MV-4-11 (cell line): ENCODE results near the gene WDR19.
"Not testable (repeated sequence)": the region's sequence is repeated elsewhere in the genome, so short reads cannot be mapped to it uniquely, and the experiment has no call there.

Source experiments
- DNase-seq: peaks from one replicate; lab custom pipeline; 2025; lab: John Stamatoyannopoulos, UW

Gene WDR19

DNA sequence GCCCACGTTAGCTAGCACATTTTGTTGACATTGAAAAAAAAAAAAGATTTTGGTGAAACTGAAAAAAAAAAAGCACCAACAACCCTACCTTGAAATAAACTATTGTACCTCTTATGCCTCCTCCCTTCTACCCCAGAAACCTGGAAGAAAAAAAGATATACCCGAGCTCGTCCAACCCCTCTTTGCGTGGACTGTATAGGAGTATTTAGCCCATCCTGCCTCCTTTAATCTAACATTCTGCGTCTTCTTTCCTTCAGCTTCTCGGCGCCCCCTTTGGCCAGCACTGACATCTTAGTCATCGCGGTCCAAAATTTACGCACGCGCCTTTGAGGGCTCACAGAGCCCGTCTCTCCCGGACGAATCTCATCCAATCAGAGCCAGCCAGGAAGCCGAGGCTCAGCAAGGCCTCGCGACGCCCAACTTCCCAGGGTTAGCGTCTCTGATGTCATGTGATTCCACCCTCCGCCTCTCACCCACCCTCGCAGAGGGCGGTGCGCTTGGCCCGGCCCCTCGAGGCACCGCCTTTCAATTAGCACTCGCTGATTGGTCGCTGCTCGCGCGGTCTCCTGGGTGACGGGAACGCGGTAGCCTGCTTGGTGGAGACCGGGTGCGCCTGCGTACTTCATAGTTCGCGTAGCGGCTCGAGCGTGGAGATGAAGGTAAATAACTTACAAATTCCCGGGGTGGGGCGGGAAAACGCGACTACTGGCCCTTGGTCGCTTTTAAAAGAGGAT lies at the start of gene WDR19:
TSS of gene WDR19 (plus strand) at position 625 of the 734 bp plus-strand sequence. CDS start at position 654, 29 bp downstream.
- DNase-seq, result peak; percentile 100

DNA sequence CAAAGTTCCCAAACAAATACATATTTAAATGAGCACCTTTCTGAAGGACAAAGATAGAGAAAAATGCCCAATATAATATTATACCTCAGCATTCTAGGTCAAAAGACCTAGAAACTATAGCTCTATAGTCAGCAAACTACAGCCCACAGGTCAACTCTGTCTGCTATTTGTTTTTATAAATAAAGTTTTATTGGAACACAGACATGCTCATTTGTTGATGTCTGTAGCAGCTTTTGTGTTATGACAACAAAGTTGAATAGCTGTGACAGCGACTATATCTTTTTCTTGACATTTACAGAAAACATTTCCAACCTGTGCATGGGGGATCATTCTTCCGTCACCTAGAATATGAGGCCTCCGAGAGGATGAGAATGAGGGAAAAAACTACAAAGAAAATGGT lies 48.7 kb upstream of the WDR19 start:
- no peak for DNase-seq

DNA sequence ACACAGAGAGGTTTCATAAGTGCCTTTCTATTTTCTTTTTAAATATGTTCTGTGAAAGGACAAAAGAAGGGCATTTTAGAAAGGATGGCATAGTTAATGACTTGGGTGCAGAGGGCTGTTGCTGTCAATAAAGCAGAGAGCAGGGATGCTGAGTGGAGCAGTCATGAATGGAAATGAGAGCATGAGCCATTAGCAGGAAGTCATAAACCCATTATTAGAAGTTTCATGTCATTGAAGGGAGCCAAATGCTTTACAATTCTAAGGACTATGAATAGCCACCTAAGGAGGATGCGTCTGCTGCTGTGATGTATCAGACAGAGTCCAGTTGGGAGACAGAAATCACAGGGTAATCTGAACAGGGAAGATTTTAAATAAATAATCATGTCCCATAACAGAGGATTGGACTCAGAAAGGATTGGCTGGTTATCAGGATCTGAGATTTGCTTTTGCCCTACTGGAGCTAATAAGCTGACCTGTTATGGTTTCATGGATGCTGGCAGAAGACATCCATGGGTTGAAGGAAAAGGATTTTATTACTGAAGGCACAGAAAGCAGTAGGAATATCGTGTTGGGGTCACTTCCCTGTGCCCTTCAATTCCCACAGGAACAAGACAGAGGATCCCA lies 47.5 kb upstream of the WDR19 start:
- no peak for DNase-seq

DNA sequence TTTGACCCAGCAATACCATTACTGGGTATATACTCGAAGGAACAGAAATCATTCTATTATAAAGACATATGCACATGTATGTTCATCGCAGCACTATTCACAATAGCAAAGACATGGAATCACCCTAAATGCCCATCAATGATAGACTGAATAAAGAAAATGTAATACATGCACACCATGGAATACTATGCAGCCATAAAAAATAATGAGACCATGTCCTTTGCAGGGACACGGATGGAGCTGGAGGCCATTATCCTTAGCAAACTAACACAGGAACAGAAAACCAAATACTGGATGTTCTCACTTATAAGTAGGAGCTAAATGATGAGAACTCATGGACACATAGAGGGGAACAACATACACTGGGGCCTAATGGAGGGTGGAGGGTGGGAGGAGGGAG lies 44.1 kb upstream of the WDR19 start:
- DNase-seq, result not testable (repeated sequence)

DNA sequence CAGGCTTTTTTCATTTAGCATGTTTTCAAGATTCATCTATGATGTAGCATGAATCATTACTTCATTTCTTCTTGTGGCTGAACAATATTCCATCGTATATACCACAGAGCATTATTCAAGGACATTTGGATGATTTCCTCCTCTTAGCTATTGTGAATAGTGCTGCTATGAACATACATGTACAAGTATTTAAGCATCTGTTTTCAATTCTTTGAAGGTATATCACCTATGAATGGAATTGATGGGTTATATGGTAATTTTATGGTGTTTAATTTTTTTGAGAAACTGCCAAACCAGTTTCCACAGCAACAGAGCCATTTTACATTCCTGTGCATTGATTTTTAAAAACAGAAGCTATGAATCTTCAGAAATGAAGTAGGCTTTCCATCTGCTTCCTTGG lies 36.1 kb upstream of the WDR19 start:
- DNase-seq, result no peak

DNA sequence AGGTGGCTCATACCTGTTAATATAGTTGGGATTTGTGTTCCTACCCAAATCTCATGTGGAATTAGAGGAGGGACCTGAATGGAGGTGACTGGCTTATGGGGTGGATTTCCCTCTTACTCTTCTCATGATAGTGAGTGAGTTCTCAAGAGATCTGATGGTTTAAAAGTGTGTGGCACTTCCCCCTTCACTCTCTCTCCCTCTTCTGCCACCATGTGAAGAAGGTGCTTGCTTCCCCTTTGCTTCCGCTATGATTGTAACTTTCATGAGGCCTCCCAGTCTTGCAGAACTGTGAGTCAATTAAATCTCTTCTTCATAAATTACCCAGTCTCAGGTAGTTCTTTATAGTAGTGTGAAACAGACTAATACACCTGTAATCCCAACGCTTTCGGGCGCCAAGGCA lies 28.3 kb upstream of the WDR19 start:
- peak; percentile 6 for DNase-seq

DNA sequence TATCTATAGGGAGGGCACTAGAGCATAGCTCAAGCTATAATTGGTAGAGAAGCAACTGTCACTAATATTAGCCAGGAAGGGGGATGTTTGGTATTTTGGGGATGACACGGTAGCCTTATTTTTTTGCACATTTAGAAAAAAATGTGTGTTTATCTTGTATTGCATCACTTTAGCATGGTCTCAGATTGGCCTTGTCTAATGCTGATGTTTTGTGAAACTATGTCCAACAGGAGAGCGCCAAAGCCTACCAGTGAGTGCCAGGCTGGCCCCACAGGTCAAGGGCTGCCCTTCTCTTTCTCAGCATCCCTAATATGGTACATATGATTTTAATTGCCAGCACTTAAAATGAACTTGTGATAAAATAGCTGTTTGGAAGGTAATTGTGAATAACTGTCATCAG lies 24.8 kb upstream of the WDR19 start:
- no peak for DNase-seq

DNA sequence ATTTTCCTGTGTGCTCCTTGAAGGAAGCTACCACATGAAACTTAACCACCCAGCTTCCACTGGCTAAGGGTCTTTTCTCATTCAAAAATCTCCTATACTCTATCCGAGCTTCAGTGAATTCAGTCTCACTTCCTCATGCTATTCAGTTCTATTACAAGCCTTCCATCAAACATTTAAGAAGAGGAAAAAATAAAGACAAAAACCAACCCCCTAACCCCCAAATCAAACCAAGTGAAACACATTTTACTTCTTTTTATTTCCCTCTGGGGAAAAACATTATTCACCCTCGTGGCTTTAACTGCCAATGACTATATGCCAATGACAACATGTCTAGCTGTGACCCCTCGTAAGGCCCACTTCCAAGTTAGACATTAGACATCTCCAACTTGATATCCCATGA lies 16.2 kb upstream of the WDR19 start:
- DNase-seq, result peak; percentile 46

DNA sequence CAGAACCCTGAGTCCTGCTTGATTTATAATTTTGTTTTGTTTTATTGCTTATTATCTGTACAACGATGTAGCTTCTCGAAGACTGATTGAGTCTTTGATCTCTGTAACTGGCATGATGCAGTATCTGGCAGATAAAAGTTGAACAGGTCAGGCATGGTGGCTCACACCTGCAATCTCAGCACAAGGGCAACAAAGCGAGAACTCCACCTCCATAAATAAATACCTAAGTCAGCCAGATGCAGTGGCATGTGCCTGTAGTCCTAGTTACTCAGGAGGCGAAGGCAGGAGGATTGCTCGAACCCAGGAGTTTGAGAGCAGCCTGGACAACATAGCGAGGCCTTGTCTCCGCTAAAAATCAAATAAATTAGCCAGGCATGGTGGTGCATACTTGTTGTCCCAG lies 15.7 kb upstream of the WDR19 start:
- DNase-seq, result no peak

DNA sequence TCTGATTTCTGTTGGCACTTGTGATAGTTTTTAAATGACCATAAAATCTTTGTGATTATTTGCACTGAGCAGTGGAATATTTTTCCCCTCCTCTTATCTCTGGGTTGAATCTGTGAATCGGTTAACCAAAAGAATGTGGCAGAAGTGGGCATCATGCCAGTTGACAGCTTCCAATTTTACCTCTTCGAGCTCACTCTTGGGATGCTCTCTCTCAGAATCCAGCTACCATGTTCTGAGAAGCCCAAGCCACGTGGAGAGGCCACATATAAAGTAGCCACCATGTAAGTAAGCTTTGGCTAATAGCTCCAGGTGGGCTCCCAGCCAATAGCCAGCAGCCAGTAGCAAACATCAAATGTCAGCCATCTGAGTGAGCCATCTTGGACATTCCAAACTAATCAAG lies 12.9 kb upstream of the WDR19 start:
- no peak for DNase-seq

DNA sequence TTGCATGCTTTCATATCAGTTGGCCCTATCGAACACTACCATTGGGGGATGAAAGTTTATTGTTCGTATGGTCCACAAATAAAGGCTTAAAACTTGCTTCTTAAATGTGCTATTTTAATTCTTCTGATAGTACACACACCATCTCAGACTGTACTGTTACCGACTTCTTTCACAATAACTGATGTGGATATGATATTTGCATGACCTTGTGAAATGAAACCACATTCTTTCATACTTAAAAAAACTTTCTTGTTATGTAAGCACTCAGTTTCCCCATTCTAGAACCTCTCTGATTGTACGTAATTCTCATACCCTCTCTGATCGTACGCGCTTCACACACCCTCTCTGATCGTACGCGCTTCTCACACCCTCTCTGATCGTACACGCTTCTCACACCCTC lies 12.0 kb upstream of the WDR19 start:
- peak; percentile 31 for DNase-seq

DNA sequence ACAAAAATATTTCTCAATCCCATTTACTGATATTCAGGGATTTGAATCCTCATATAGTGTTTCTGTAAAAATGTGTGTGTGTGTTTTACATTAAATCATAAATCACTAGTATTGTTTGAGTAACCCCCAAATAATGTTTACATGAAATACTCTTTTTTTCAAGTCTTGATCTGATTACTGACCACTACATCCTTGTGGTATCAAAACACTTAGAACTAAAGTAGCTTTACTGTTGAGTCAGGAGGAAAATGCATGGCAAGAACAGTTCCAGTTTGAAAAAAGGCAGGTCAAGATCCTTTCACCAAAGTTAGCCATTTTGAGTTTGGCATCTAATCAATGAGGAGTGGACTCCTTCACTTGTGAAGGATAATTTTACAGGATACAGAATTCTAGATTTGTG lies 3.6 kb upstream of the WDR19 start:
- no peak for DNase-seq

DNA sequence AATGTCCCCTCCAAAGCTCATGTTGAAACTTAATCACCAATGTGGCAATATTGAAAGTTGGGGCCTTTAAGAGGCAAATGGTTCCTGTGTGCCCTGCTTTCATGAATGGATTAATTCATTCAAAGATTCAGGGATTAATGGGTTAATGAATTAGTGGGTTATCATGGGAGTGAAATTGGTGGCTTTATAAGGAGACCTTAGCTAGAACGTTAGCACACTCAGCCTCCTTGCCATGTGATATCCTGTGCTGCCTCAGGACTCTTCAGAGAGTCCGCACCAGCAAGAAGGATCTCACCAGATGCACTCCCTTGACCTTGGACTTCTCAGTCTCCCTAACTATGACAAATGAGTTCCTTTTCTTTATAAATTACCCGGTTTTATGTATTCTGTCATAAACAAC lies 2.6 kb upstream of the WDR19 start:
- no peak for DNase-seq

DNA sequence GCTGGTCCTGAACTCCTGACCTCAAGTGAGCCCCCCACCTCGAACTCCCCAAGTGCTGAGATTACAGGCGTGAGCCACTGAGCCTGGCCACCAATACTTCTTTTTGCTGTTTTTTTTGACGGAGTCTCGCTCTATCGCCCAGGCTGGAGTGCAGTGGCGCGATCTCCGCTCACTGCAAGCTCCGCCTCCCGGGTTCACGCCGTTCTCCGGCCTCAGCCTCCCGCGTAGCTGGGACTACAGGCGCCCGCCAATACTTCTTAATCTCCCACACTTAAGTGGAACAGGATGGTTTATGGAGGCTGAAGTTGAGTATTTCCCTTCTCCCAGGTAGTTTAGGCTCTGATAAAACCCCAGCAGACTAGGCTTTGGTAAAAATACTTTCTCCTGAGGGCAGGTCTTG lies 1.7 kb upstream of the WDR19 start:
- DNase-seq, result not testable (repeated sequence)

DNA sequence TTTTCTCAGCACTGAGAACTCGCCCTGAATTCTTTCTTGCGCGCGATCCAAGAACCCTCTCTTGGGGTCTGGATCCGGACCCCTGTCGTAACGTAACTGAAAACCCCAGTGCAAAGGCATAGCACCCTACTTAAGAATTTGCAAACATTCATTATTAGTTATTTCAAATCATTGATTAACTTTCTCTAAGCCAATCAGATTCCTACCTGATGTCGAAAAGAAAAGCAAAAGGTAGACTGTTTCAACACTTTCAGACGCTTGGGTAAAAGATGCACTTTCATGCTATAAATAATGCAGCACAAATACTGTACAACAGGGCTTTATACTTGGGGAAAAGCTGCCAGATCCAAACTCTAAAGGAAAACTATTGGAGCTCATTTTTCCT lies 817 bp upstream of the WDR19 start:
- no peak for DNase-seq

DNA sequence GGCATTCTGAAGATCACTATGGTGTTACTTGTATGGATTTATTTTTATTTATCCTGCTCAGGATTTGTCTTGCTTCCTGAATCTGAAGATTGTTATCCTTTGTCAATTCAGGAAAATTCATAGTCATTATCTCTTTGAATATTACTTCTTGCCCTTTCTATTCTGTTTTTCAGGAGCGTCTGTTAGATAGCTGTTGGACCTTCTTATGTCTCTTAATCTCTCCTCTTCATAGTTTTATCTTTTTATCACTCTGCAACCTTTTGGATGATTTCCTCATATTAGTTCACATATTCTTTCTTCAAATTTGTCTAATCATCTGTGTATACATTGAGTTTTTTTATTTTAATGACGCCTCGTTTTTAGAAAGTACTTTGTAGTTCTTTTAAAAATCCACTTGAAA lies 19.6 kb downstream of the WDR19 start:
- no peak for DNase-seq

DNA sequence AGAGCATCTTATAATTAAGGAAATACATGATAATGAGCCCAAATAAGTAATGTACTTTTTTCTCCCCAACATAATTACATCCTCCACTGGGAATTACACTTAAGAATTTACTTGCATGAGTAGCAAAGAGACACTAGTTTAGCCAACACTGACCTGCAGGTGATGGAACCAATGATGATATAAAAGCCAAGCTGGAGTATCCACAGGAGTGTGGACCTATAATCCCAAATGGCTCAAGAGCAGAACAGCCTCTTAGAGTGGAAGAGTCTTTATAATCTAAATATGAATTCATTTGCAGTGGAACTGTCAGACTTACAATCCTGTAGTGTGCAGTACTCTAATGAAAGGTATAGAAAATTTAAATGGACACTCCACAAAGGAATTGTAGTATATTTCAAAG lies 22.2 kb downstream of the WDR19 start:
- DNase-seq, result no peak

DNA sequence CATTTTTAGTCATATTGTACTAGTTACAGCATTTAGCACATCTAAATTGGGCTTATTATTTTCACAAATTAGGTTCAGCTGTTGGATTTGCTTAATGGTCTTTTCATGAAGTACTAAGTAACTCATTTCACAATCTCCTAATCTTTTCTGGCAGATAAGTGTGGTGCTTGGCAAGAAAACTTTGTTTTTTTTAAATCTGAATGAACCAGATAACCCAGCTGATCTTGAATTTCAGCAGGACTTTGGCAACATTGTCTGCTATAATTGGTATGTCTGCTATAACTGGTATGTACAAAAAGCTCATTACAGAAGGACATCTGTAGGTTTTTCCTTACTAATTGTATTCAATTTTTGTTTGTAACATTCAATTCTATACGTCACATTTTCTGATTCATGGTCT lies 22.7 kb downstream of the WDR19 start:
- DNase-seq, result no peak

DNA sequence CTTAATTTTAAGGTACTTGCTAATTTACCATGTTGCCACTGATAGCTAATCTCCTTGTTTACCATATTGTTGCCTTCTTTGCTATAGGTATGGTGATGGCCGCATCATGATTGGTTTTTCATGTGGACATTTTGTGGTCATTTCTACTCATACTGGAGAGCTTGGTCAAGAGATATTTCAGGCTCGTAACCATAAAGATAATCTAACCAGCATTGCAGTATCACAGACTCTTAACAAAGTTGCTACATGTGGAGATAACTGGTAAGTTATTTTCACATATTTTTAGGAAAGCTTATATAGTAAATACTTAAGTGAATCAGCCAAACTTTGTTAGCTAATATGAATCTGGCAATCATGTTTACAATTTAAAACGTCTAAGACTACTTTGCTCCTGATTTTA lies 23.1 kb downstream of the WDR19 start:
- DNase-seq, result no peak

DNA sequence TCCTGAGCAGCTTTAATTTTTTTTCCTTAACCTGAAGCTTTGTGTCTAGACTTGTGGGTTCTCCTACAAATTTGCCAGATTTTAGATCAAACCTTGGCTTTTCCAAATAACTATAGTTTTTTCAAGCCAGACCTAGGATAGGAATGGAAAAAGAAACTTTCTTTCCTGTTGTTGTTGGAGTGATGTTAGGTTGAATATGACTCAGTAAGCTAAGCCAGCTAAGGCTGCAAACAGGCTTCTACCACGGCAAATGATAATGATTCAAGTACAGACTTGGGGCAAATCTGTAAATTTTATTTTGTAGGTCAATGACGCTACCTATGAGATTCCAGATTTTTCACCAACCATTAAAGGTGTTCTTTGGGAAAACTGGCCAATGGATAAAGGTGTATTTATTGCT lies 45.6 kb downstream of the WDR19 start:
- no peak for DNase-seq

DNA sequence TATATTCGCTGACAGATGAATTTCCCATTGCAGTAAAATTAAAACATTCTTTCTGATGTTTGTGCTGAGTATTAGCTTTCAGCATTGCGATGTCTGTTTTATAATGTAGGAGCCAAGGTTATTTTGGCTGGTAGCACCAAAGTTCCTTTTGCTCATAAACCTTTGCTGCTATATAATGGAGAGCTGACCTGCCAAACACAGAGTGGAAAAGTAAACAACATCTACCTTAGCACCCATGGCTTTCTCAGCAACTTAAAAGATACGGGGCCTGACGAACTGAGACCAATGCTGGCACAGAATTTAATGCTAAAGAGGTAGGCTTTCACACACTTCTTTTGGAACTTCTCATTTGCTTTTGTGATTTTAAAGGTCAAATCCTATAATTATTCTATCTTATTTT lies 46.0 kb downstream of the WDR19 start:
- DNase-seq, result no peak

DNA sequence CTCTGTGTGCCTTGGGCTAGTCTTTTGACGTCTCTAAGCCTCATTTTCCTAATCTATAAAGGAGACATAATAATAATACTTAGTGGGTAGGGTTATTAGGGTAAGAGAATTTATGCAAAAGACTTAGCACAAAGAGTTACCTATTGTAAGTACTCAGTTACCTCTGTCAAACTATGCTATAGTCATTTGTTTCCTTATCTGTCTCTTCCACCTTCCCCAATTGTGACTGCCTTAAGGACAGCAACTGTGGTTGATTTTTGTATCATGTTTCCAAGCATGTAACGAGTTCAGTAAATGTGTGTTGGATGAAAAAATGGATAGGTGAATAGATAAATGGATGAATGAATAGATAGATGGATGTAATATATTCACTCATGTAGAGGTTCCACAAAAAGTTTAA lies 48.1 kb downstream of the WDR19 start:
- no peak for DNase-seq

DNA sequence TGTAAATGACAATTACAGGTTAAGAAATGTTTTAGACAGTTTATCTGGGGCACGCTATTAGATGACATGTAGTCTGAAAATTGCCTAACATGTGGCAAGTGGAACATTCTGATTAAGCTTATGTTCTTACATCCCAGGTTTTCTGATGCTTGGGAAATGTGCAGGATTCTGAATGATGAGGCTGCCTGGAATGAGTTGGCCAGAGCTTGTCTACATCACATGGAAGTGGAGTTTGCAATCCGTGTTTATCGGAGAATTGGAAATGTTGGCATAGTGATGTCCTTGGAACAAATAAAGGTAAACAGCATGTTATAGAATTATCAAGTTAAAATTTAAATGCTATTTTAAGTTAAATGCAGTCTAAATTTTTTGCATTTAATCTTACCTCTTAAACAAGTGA lies 49.3 kb downstream of the WDR19 start:
- no peak for DNase-seq

DNA sequence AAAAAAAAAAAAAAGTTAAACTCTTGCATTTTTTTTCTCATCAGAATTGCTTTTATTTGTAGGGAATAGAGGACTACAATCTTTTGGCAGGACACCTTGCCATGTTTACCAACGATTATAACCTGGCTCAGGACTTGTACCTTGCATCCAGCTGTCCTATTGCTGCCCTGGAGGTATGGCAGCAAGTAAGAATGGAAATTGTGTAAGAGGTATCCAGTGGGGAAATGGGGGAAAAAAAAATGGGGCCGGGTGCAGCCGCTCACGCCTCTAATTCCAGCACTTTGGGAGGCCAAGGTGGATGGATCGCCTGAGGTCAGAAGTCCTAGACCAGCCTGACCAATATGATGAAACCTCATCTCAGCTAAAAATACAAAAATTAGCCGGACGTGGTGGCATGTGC lies 49.8 kb downstream of the WDR19 start:
- DNase-seq, result no peak
